ENCODE measurements around the gene TRIM7. TPM values are rescaled to one million over a fixed set of nuclear protein-coding genes. Genes with fewer than 3 reads are reported as not detected.

Gene TRIM7
- total and polyA plus RNA-seq, 9 of the 15 experiments (the other 6 are each of a cell fraction or from before 2014, with no cell fraction given): 2.6 to 14.9 (median 8.9) TPM

DNA sequence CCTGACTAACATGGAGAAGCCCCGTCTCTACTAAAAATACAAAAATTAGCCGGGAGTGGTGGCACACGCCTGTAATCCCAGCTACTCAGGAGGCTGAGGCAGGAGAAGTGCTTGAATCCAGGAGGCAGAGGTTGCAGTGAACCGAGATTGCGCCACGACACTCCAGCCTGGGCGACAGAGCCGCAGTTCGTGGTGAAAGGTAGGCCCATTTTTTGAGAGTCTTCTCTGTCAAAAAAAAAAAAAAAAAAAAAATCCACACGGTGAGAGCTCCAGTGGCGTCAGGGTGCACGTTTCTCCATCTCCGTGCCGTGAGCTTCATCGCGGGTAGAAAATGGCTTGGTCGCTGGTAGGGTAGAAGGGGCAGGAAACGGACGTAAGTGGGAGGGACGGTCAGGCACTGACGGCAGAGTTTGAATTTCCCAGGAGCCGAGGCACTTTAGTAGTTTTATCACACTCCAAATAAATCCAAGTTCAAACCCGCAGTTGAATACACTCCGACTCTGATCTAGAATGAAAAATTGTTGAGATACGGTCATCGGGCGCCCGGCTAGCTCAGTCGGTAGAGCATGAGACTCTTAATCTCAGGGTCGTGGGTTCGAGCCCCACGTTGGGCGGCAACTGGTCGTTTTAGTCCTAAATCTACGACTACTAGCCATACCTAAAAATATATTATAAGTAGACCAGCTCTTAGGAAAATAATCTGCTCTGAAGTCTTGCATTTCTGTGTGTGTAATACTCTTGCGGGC is 2.4 kb upstream of the TRIM7 start (continued):
- TF ChIP-seq, protein P1, sequence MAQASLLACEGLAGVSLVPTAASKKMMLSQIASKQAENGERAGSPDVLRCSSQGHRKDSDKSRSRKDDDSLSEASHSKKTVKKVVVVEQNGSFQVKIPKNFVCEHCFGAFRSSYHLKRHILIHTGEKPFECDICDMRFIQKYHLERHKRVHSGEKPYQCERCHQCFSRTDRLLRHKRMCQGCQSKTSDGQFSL (CRISPR knock-in tag; IDR thresholded peaks at IDR 0.05): no peak
- TF ChIP-seq, protein P1 (tag; IDR thresholded peaks at IDR 0.05): no peak
- no peak for TF ChIP-seq ETV5 (CRISPR knock-in tag; IDR thresholded peaks at IDR 0.05; ENCODE audit: low read depth)
- peak in 1 of 3 experiments; percentile 42 for TF ChIP-seq YY1 (IDR thresholded peaks at IDR 0.05; ENCODE audit: borderline replicate concordance in 1 of 3, control insufficient read depth in 1 of 3, extremely low read depth in 1 of 3, insufficient read depth in 3 of 3, insufficient read length in 1 of 3, insufficient replicate concordance in 2 of 3, low read depth in 1 of 3, low read length in 2 of 3)
- no peak for TF ChIP-seq BRF1 (IDR thresholded peaks at IDR 0.05; ENCODE audit: borderline replicate concordance, extremely low read depth, insufficient read length)
- no peak for TF ChIP-seq SMARCE1 (IDR thresholded peaks at IDR 0.05)
- no peak for TF ChIP-seq NEUROD1 (IDR thresholded peaks at IDR 0.05; ENCODE audit: borderline replicate concordance, low read depth, low read length, partially characterized antibody)
- no peak for TF ChIP-seq RHOXF2B (CRISPR knock-in tag; conservative IDR thresholded peaks at IDR 0.05)
- no peak for TF ChIP-seq IRF2 (CRISPR knock-in tag; IDR thresholded peaks at IDR 0.05)
- TF ChIP-seq RFX5 (IDR thresholded peaks at IDR 0.05; ENCODE audit: low read depth, low read length): peak; percentile 45; the same call in 1 of the 2 replicates
- no peak for TF ChIP-seq GTF2A2 (tag; IDR thresholded peaks at IDR 0.05)
- no peak for TF ChIP-seq CREBBP (IDR thresholded peaks at IDR 0.05; ENCODE audit: low read depth, low read length)
- peak; percentile 99 for TF ChIP-seq ADNP (tag; IDR thresholded peaks at IDR 0.05)
- no peak for TF ChIP-seq KDM5B (IDR thresholded peaks at IDR 0.05; ENCODE audit: insufficient replicate concordance, low read depth, low read length)
- no peak for TF ChIP-seq MYNN (IDR thresholded peaks at IDR 0.05)
- TF ChIP-seq MYNN (CRISPR knock-in tag; IDR thresholded peaks at IDR 0.05): no peak
- TF ChIP-seq SMAD1 (IDR thresholded peaks at IDR 0.05; ENCODE audit: low read depth, low read length, partially characterized antibody): no peak
- no peak for TF ChIP-seq HDAC6 (IDR thresholded peaks at IDR 0.05; ENCODE audit: low read depth, low read length)
- no peak for TF ChIP-seq EGR1 (conservative IDR thresholded peaks at IDR 0.05)
- no peak for TF ChIP-seq ZNF197 (CRISPR knock-in tag; IDR thresholded peaks at IDR 0.05; ENCODE audit: low read depth)
- TF ChIP-seq ZFX (CRISPR knock-in tag; IDR thresholded peaks at IDR 0.05): peak; percentile 88
- TF ChIP-seq, protein P2, sequence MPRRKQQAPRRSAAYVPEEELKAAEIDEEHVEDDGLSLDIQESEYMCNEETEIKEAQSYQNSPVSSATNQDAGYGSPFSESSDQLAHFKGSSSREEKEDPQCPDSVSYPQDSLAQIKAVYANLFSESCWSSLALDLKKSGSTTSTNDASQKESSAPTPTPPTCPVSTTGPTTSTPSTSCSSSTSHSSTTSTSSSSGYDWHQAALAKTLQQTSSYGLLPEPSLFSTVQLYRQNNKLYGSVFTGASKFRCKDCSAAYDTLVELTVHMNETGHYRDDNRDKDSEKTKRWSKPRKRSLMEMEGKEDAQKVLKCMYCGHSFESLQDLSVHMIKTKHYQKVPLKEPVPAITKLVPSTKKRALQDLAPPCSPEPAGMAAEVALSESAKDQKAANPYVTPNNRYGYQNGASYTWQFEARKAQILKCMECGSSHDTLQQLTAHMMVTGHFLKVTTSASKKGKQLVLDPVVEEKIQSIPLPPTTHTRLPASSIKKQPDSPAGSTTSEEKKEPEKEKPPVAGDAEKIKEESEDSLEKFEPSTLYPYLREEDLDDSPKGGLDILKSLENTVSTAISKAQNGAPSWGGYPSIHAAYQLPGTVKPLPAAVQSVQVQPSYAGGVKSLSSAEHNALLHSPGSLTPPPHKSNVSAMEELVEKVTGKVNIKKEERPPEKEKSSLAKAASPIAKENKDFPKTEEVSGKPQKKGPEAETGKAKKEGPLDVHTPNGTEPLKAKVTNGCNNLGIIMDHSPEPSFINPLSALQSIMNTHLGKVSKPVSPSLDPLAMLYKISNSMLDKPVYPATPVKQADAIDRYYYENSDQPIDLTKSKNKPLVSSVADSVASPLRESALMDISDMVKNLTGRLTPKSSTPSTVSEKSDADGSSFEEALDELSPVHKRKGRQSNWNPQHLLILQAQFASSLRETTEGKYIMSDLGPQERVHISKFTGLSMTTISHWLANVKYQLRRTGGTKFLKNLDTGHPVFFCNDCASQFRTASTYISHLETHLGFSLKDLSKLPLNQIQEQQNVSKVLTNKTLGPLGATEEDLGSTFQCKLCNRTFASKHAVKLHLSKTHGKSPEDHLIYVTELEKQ (CRISPR knock-in tag; IDR thresholded peaks at IDR 0.05): no peak
- no peak for TF ChIP-seq SAFB2 (IDR thresholded peaks at IDR 0.05; ENCODE audit: borderline replicate concordance, low read depth, low read length, severe bottlenecking)
